ENCODE measurements around the gene MBD6.
"Not testable (repeated sequence)": the region's sequence is repeated elsewhere in the genome, so short reads cannot be mapped to it uniquely, and the experiment has no call there.

MBD6 gene

GRCh38 chr12:57500213-57500612 lies 22.4 kb upstream of the MBD6 start:
- TF ChIP-seq CTCF (IDR thresholded peaks at IDR 0.05; ENCODE audit: extremely low read depth, missing control alignments): no peak
- no peak for DNase-seq (ENCODE audit: low spot score)

GRCh38 chr12:57502311-57502969 lies 20.2 kb upstream of the MBD6 start:
- DNase-seq (ENCODE audit: low spot score): not testable (repeated sequence)

- not testable (repeated sequence) for DNase-seq (ENCODE audit: low spot score)
Measured at GRCh38 chr12:57506541-57506940, 16.1 kb upstream of the MBD6 start.

GRCh38 chr12:57507796-57508195 lies 14.8 kb upstream of the MBD6 start:
- not testable (repeated sequence) for DNase-seq (ENCODE audit: low spot score)

GRCh38 chr12:57511161-57511560 lies 11.5 kb upstream of the MBD6 start:
- TF ChIP-seq CTCF (IDR thresholded peaks at IDR 0.05; ENCODE audit: extremely low read depth, missing control alignments): no peak
- DNase-seq (ENCODE audit: low spot score): no peak

- DNase-seq (ENCODE audit: low spot score): no peak
- TF ChIP-seq CTCF (IDR thresholded peaks at IDR 0.05; ENCODE audit: extremely low read depth, missing control alignments): no peak
Measured at GRCh38 chr12:57511588-57512325, 10.9 kb upstream of the MBD6 start.

- no peak for DNase-seq (ENCODE audit: low spot score)
- TF ChIP-seq CTCF (IDR thresholded peaks at IDR 0.05; ENCODE audit: extremely low read depth, missing control alignments): no peak
Measured at GRCh38 chr12:57512665-57513064, 10.0 kb upstream of the MBD6 start.

GRCh38 chr12:57513266-57513665 lies 9.4 kb upstream of the MBD6 start:
- TF ChIP-seq CTCF (IDR thresholded peaks at IDR 0.05; ENCODE audit: extremely low read depth, missing control alignments): no peak
- no peak for DNase-seq (ENCODE audit: low spot score)

GRCh38 chr12:57513677-57514076 lies 8.9 kb upstream of the MBD6 start:
- DNase-seq (ENCODE audit: low spot score): not testable (repeated sequence)

GRCh38 chr12:57514246-57514645 lies 8.4 kb upstream of the MBD6 start:
- not testable (repeated sequence) for DNase-seq (ENCODE audit: low spot score)

Data from GM20000 (cell line).